NCI-H146 treated with DMSO at 0.1 percent for 48 hours (cell line): ENCODE measurements around the gene KCNMA1.
"Not testable (repeated sequence)": the region's sequence is repeated elsewhere in the genome, so short reads cannot be mapped to it uniquely, and the experiment has no call there.

Experiments used
- DNase-seq: peaks from one replicate; lab custom pipeline; 2025; ENCODE audit not compliant: unreplicated experiment; lab: John Stamatoyannopoulos, UW

The KCNMA1 gene

GRCh38 chr10:77405771-77406241 lies 231.8 kb downstream of the KCNMA1 start:
- DNase-seq: peak; percentile 79

- DNase-seq: no peak
Observed at GRCh38 chr10:77404810-77405209, 232.8 kb downstream of the KCNMA1 start.

GRCh38 chr10:77403761-77404160 lies 233.8 kb downstream of the KCNMA1 start:
- DNase-seq: no peak

- no peak for DNase-seq
Observed at GRCh38 chr10:77401683-77402082, 235.9 kb downstream of the KCNMA1 start.

GRCh38 chr10:77400033-77400432 lies 237.6 kb downstream of the KCNMA1 start:
- peak; percentile 73 for DNase-seq

GRCh38 chr10:77398986-77399755 lies 238.4 kb downstream of the KCNMA1 start:
- DNase-seq: no peak

GRCh38 chr10:77398558-77398957 lies 239.1 kb downstream of the KCNMA1 start:
- DNase-seq: no peak

- DNase-seq: no peak
Observed at GRCh38 chr10:77397103-77397502, 240.5 kb downstream of the KCNMA1 start.

- DNase-seq: no peak
Observed at GRCh38 chr10:77396290-77396689, 241.3 kb downstream of the KCNMA1 start.

- no peak for DNase-seq
Observed at GRCh38 chr10:77393821-77394501, 243.6 kb downstream of the KCNMA1 start.

- no peak for DNase-seq
Observed at GRCh38 chr10:77393411-77393810, 244.2 kb downstream of the KCNMA1 start.

GRCh38 chr10:77392851-77393250 lies 244.8 kb downstream of the KCNMA1 start:
- DNase-seq: peak; percentile 72

GRCh38 chr10:77392236-77392721 lies 245.3 kb downstream of the KCNMA1 start:
- no peak for DNase-seq

GRCh38 chr10:77391605-77392235 lies 245.9 kb downstream of the KCNMA1 start:
- peak; percentile 63 for DNase-seq

- no peak for DNase-seq
Observed at GRCh38 chr10:77390481-77390891, 247.1 kb downstream of the KCNMA1 start.

- no peak for DNase-seq
Observed at GRCh38 chr10:77388571-77389100, 249.0 kb downstream of the KCNMA1 start.

GRCh38 chr10:77387701-77388100 lies 249.9 kb downstream of the KCNMA1 start:
- not testable (repeated sequence) for DNase-seq

GRCh38 chr10:77387247-77387646 lies 250.4 kb downstream of the KCNMA1 start:
- DNase-seq: no peak

GRCh38 chr10:77386838-77387237 lies 250.8 kb downstream of the KCNMA1 start:
- no peak for DNase-seq

GRCh38 chr10:77386365-77386764 lies 251.2 kb downstream of the KCNMA1 start:
- no peak for DNase-seq

GRCh38 chr10:77385315-77385714 lies 252.3 kb downstream of the KCNMA1 start:
- DNase-seq: no peak
